ENCODE measurements around the gene LCE7A.

Gene LCE7A, protein sequence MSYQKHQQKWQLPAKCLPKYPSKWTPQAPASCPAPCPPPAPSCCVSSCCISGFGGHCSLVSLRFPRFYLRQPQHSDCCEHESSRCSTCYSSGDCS

DNA sequence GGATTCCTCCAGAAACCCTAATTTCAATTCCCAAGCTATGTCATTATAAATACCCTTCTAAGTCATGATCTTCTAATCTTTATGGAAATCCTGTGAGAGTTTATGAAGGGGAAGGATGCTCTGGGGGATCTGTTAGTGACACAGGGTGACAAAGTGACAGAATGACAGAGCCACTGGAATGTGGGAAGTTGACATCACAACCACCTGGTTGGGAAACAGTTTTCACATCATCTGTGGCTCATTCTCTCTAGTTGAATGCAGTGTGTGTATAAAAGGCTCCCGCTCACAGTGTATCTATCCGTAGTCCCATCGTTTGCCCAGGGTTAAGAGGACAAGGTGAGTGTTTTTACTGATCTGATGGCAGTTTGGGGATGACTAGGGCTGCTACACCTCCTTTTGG is at the start of gene LCE7A:
Gene LCE7A, plus strand, starts transcription at position 301 of the 400 bp plus-strand sequence. CDS start 702 bp downstream, outside the sequence.
- no peak for DNase-seq (ENCODE audit: low read depth)

DNA sequence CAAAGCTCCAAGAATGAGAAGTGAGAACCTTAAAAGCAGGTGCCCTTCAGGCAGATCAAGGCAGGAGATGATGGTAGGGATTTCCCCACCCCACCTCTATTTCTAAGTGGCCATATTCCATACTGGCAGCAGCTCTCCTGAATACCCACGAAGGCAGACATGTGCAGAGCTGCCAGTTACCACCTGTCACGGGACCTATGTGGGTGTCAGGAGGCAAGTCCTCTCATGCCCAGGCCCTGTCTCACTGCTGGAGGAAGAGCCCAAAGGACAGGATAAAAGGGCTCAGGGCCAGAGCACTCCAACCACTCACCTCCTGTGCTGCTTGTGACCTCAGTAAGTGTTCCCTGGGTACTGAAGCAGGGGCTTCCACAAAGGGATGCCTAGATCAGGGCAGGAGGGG is 48.7 kb upstream of the LCE7A start:
- DNase-seq (ENCODE audit: low read depth) = no peak

DNA sequence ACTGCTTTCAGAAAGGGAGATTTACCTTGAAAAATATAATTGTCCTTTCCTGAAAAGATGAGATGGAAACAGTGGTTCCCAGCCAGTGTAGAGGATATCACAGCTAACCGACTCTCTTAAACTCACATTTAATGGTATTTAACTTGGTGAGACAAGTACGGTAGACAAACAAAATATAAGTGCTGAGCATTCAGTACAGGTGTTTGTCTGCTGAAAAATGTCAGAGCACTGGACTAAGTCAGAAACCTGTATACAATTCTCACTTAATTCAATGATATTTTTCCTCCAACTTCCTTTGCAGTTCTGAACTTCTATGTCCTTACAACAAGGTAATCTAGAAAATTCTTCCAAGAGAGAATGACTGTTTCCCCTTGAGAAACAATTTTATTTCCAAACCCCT is 48.1 kb upstream of the LCE7A start, which contains the start of gene LCE1B:
Gene LCE1B, plus strand, starts transcription at position 301 of the 400 bp plus-strand sequence. CDS start 476 bp downstream, outside the sequence.
- no peak for DNase-seq (ENCODE audit: low read depth)

DNA sequence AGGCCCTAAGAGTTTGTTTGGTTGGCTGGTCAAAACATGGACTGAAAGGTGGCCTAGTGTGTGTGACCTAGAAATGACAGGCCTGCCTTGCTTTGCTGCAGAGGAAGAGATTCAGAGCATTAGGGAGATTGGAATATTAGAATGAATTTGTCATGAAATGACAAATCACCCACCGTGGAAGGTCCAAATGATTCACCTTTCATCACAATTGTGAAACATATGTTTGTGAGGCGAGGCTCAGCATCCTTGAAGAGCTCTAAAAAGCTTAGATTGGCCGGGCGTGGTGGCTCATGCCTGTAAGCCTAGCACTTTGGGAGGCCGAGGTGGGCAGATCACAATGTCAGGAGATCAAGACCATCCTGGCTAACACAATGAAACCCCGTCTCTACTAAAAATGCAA is 42.5 kb upstream of the LCE7A start:
- no peak for DNase-seq (ENCODE audit: low read depth)

DNA sequence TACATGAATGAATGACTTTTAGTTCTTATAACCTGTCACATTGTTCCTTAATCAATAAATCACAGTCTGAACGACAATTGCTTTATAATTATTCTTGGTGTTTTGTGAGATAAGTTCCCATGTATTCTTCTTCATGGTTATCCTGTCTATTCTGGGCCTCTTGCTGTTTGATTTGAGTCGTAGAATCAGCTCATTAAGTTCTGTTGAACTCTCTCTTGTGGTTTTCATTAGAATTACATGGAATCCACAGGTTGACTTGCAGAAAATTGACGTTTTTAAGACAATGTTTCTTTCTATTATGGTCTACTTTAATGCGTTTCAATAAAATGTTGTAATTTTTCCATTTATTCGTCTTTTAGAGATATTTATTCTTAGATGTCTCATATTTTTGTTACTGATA is 36.5 kb upstream of the LCE7A start:
- DNase-seq (ENCODE audit: low read depth) = no peak

DNA sequence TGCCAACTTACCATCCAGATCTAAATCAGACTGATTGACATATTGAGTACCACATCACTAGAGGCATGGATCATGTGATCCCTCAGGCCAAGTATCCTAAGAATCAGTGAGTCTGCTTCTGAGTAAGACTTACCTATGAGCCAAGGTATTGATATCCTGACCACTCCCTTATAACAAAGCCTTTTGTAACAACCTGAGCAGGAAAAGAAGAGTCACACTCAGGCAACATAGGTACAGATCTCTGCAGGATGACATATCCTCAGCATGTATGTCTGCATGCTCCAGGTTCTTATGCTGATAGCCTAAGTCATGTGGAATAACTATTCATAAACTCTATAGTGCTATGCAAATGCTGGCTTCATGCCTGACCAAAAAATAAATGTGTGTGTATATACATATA is 34.8 kb upstream of the LCE7A start:
- no peak for DNase-seq (ENCODE audit: low read depth)

DNA sequence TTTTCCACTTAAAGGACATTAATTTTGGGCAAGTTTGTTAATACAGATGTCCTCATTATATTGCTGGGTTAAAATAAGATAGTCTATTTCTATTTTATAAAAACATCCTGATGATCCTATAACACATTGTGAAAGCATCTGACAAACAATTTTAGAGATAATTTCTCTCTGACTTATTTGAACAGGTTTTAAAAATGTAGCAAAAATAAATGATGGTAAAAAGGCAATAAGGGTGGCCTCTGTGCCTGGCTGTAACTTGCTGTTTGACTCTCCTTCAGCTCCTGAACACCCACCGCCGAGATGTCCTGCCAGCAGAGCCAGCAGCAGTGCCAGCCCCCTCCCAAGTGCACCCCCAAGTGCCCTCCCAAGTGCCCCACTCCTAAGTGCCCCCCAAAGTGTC is 32.6 kb upstream of the LCE7A start, which contains the start of gene LCE1A:
Gene LCE1A, plus strand, starts transcription at position 301 of the 400 bp plus-strand sequence. Its CDS starts 0 bp downstream, at position 301.
- DNase-seq (ENCODE audit: low read depth) = no peak

DNA sequence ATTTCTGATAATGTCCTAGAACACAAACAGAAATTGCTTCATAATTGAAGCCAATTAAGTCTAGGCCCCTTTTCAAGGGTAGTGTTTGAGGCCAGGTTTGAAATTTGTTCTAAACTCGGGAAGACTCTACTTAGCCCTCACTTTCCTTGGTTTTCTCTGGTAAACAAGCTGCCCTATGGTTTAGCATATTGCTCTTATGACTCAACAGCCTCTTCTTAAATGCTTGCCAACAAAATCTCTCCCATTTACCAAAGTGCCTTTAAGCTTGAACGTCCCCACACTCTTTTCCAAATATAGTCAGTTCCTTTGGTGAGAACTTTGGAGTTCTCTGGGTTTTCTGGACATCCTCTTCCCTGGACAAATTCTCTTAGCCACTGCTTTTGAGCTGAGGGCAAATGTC is 22.9 kb upstream of the LCE7A start:
- no peak for DNase-seq (ENCODE audit: low read depth)

DNA sequence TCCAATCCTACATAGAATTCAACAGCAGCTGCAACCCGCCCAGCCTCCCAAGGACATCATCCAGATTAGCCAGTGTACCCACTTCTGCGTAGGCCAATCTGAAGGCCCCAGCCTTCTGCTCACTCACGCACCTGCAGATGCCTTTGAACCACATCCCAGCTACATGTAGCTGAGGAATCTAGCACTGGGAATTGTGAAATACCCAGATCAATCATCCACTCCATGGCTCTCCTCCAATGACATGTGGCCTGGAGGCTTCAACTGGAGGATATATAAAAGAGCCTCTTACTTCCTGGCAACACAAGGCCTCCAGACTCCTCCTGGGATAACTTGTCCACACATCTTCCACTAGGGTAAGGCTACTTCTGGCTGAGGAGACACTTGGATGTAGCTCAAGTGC is 17.2 kb upstream of the LCE7A start, which contains the start of gene LCE6A:
Gene LCE6A, plus strand, starts transcription at position 301 of the 400 bp plus-strand sequence. CDS start 665 bp downstream, outside the sequence.
- no peak for DNase-seq (ENCODE audit: low read depth)

DNA sequence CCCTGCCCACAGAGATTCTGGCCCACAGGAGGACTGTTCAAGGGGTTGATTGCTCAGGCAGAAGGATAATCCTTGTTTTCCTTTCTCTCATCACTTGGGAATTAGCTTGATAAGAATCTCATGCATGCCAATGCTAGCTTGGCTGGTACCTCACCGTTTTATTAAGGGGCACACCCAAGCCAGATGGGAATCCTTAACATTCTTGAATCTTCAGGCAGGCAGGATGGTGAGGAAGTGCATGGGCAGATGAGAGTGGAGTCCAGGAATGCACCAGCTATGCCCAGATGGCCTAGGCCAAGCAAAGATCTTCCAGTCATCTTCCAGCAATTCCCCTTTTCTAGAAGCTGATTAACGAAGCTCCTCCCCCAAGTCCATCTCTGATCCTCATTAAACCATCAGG is 4.1 kb upstream of the LCE7A start:
- DNase-seq (ENCODE audit: low read depth) = no peak

DNA sequence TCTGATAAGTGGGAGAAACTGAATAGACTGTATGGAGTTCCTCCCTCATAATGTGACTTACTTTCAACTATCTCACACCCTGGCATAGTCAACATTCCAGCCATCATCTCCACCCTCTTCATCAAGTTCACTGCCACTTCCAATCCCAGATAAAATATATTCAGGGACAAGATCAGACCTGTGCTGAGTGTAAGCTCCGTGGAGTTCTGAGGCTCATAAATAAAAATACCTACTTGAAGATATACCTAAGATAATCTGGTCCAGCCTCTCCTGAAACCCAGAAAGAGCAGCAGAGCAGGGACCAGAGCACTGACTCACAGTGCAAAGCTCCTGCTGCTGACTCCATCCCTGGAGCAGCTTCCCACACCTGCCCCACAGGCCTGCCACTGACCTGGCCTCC is 1.7 kb upstream of the LCE7A start:
- DNase-seq (ENCODE audit: low read depth) = no peak

DNA sequence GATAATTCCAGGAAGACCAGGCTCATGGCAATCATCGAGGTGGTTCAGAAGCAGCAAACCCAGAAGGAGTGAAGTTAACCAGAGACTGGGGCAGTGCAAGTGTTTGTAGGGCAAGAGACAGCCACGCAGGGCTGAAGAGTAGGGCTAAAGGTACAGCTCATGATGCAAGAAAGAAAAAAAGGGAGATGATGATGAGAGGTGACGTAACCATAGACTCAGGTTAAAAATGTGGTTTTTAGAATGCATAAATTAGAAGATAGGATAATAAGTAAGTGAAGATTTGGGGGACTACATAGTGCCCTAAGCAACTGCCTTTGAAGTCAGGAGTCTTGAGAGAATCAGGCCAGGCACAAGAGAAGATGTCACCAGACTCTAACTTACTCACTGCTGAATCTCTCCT is 333 bp downstream of the LCE7A start:
- no peak for DNase-seq (ENCODE audit: low read depth)

DNA sequence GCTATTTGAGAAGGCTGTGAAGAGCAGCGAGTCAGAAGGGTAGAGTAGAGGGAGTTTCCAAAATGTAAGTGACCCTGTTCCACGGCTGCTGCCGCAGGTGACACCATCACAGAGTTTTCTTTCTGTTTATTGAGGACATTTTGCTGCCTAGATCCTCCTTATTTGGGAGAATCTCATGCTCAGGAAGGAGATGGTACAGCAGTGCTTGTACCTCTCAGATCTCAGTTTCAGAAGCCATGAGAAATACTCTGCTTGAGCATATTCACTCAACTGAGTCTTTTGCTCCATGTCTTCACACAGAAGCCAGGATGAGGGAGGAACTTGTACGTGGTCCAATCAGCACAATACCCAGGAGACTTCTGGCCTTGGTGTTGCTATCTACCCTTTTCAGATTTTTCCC is 1.6 kb downstream of the LCE7A start:
- DNase-seq (ENCODE audit: low read depth) = no peak

DNA sequence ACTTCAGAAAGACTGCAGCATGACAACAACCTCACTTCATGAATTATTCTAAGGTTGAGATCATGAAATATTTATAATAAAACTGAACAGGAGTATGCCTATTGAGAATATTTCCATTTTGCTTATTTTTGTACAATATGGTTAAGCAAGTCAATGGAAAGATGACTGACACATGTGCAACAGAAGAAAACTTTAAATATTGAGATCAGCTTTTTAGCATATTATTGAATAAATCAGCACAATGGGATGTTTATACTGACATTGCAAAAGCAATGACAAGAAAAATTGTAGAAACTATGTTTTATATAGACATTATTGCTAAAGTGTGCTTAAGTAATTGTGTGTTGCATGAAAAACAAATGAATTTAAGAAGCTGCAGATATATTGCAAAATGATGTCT is 4.6 kb downstream of the LCE7A start:
- DNase-seq (ENCODE audit: low read depth) = no peak

DNA sequence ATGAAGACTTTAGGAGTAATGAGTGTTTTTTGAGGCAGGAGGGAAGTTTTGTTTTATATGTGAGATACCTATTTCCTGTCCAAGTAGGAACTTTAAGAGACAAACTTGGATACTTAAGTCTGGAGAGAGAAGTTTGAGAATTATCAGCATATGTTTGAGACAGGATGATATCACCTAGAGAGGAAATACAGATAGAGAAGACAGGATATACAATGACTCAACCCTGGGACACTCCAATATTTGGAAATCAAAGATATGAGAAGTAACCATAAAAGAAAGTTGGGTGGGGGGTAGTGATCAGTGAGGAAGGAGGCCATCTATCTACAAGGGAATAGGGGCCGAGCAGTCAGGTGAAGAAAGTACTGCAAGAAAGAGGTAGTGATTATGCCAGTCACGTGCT is 6.5 kb downstream of the LCE7A start:
- DNase-seq (ENCODE audit: low read depth) = no peak

DNA sequence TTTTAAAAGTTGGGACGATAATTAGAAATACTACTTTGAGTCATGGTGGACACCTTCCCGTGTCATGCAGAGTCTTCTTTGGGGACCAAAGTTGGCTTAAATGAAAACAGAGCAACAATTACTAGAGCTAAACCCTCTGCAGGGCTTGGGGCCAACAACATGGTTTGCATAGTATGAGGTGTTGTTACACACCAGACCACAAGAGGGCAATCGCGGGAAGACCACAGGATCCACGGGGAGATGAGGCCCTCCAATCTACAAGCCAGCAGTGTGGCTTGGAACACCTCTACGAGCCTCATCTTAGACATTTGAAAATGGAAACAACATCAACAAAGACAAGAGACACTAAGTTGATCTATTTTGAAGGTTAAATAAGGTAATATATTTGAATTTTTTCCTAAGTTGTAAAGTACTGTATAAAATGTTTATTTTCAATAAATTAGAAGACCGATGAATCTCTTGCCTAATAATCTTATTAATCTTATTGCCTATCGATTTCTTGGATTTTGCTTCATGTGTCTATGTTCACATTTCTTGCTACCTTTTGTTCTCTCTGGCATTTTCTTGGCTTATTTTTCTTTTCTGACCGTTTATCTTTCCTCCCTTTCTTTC is 10.1 kb downstream of the LCE7A start:
- DNase-seq (ENCODE audit: low read depth) = peak; percentile 24

DNA sequence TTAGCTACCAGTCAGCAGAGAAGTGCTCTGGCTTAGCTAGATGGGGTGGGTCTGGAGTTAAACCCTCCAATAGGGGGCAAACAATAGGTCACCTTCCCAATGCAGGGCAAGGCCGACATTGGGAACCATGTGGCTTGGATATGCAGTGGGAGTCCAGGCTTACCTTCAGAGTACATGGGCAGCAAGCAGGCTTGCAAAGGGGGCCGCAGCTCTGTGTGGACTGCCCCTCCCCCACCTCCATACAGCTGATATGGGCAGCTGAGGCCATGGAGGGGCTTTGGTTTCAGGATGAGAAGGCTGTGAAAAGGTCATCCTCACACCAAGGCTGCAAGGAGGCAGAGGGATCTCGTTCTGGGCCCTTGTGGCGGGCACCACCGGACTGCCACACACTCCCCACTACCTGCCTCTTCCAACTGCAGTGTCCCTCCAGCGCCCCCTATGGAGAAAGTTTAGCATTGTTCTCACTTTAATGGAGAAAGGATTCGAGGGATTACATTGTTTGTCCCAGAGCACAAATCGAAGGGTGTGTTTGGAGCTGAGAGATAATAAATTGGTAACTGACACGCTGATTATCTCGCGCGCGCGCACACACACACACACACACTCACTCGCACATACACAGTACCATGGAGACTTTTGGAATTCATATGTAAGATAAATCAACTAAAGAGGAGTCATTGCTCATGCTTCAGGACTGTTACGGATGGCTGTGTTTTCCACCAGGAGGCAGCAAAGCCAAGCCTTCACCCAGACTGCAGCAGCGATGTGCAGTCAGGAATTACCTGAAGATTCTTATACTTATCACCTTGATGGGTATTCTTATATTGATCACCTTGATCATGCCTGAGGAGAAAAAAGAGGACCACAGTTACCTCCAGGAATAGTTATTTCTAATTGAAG is 11.3 kb downstream of the LCE7A start:
- no peak for DNase-seq (ENCODE audit: low read depth)

DNA sequence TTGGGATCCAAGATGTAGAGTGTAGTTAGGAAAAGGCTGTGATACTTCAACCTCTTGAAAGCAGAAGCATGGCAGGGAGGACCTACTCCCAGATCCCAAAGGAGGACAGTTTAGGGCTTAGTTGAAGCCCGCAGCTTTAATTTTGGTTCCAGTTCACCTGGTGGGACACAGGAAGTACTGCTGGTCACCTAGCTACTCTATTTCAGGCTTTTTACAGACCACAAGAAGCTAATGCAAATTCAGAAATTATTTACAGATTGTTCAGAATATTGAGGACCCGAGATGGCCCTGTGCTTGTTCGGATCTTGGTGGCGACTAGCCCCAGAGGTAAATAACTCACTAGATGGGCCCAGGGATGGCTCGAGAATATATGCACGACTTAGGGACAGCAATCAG is 11.9 kb downstream of the LCE7A start:
- DNase-seq (ENCODE audit: low read depth) = no peak

DNA sequence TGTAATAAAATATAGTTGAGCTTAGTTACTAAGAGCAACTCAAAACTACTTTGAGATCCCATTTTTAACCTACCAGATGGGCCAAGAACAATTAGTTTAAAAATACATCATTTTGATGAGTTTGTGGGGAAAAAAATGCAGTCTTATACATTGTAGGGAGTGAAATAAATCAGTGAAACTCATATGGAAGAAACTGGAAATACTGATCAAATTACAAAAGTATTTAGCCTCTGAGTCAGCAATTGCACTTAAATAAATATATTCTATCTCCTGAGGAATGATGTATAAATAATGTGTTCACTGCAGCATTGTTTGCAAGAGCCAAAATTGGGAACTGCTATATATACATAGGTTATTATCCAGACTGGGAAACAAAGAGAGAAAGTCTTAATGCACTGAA is 13.7 kb downstream of the LCE7A start:
- DNase-seq (ENCODE audit: low read depth) = no peak

DNA sequence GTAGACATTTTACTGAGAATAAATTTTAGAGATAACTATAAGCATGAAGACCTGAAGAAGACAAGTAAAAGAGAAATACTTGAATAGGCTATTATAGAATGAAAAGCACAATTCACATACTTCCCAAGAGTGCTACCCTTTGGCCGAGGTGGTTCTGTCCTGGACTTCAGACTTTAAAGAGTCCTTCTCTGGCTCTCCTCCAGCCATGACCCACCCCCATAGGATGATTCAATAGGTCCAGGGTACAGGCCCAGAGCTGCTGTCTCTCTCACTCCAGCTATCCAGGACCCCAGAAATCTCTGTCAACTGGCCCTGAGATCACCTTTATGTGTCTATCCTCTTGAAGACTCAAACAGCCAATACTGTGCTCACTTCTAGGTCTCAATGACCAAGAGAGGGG is 17.0 kb downstream of the LCE7A start:
- DNase-seq (ENCODE audit: low read depth) = no peak

DNA sequence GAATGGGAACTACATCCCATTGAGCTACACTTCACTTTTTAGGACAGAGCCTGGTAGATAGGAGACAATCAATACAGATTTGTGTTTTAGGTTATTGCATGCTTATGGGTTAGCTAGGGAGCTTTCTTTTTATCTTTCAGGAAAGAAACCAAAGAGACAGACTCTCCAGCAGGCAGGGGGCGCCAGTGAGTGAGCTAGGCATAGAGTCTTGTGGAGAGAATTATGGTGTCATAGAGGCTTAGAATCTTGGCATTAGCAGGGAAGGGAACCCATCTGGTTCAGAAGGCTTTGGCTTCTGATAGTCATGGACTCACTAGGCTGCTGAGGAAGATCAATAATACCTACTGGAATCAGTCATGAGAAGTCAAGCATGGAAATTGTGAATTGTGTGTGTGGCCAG is 18.2 kb downstream of the LCE7A start, which contains the start of gene SMCP:
Gene SMCP, plus strand, starts transcription at position 281 of the 400 bp plus-strand sequence. CDS start 6,101 bp downstream, outside the sequence.
- DNase-seq (ENCODE audit: low read depth) = no peak

DNA sequence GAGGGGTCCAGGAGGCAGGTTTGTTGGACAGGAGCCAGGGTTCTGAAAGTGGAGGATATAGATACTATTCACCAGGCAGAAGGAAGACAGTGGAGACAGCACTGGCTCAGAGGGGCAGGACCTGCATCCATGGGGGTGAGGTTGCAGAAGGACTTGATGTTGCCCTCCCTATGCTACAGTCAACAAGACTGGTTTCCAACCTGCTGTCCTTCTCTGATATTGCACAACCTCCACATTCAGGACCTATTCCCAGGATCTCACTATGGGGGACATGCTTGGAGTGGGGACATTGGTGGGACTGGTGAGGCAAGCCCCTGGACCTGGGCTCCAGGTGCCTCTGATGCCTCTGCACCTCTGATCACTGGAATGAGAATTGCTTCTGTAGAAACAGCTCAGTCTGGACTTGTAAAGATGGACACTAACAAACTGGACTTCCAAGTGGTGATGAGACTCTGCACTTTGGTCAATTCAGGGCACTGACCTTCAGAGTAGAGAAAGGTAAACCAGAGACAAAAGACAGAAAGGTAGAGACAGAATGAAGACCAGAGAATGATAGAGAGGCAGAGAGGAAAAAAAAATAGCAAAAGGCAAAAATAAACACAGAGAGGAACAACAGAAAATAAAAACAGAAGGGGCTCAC is 19.9 kb downstream of the LCE7A start:
- DNase-seq (ENCODE audit: low read depth) = no peak

All from stimulated activated CD4-positive, alpha-beta T cell treated with anti-CD3 and anti-CD28 coated beads, Interleukin-2, amount 100 ng/mL, for 4 hours (primary cell).